Caco-2 (cell line): ENCODE results near the gene DCPS. TPM values are rescaled to one million over a fixed set of nuclear protein-coding genes. Genes with fewer than 3 reads are reported as not detected.

Experiments
- BruUV-seq: library from RNA; stranded (reverse); fragments of 400-500 nt; replicated peaks from 2 replicates; lab custom pipeline; 2021; lab: Mats Ljungman, UMichigan
- CTCF ChIA-PET: fragments of 300-600 bp; sonication (Branson Sonifier 250); formaldehyde crosslinking; loops from one replicate; lab custom pipeline; 2022; ENCODE audit warnings: antibody characterized with exemption; lab: Charles Lee
- POLR2A ChIA-PET: fragments of 300-600 bp; sonication (Branson Sonifier 250); formaldehyde crosslinking; loops from one replicate; lab custom pipeline; 2022; ENCODE audit warnings: antibody characterized with exemption; lab: Charles Lee
- DNase-seq, 2 experiments: peaks; one replicate each; pipeline versions ENCODE4 v3.0.0 to v3.0.0-alpha.2; 2020 to 2022
- H3K27me3 ChIP-seq: replicated peaks from 2 replicates; pipeline ENCODE4 v1.6.0; 2011; ENCODE audit warnings: low read length; ENCODE audit not compliant: control insufficient read depth, insufficient read depth
- H3K36me3 ChIP-seq: 2 replicates; pipeline ENCODE4 v1.5.1; 2011; ENCODE audit warnings: low read length; ENCODE audit not compliant: control insufficient read depth, insufficient read depth
- H3K4me1 ChIP-seq: fragments of 250-450 bp; sonication (Bioruptor Pico); 2 replicates; pipeline ENCODE4 v1.5.1; 2020; ENCODE audit warnings: mild to moderate bottlenecking
- H3K4me3 ChIP-seq: 2 replicates; pipeline ENCODE4 v1.5.1; 2011; ENCODE audit warnings: low read depth, mild to moderate bottlenecking, control low read depth, low read length
- H3K9me3 ChIP-seq: fragments of 250-450 bp; sonication (Bioruptor Pico); 2 replicates; pipeline ENCODE4 v1.5.1; 2020; ENCODE audit warnings: mild to moderate bottlenecking, moderate library complexity
- H3K27ac Mint-ChIP-seq: one replicate; pipeline ENCODE4 v1.8.0; 2022; ENCODE audit warnings: mixed read lengths; ENCODE audit not compliant: unreplicated experiment
- H3K27me3 Mint-ChIP-seq: one replicate; pipeline ENCODE4 v1.8.0; 2022; ENCODE audit warnings: mixed read lengths; ENCODE audit not compliant: insufficient read depth, unreplicated experiment
- H3K36me3 Mint-ChIP-seq: one replicate; pipeline ENCODE4 v1.8.0; 2022; ENCODE audit warnings: mild to moderate bottlenecking, mixed read lengths; ENCODE audit not compliant: insufficient read depth, unreplicated experiment
- H3K4me1 Mint-ChIP-seq: one replicate; pipeline ENCODE4 v1.8.0; 2022; ENCODE audit warnings: low read depth, mixed read lengths; ENCODE audit not compliant: unreplicated experiment
- H3K4me3 Mint-ChIP-seq: one replicate; pipeline ENCODE4 v1.8.0; 2022; ENCODE audit warnings: mild to moderate bottlenecking, moderate library complexity, mixed read lengths; ENCODE audit not compliant: unreplicated experiment
- H3K9me3 Mint-ChIP-seq: one replicate; pipeline ENCODE4 v1.8.0; 2022; ENCODE audit warnings: mixed read lengths; ENCODE audit not compliant: unreplicated experiment
- intact Hi-C: fragments of 100-400 bp; cut with micrococcal nuclease; formaldehyde crosslinking; loops from one replicate; pipeline ENCODE4 v1.10.0; 2022; ENCODE audit not compliant: unreplicated experiment
- total RNA-seq: library from RNA; stranded (reverse); gene quantifications from 2 replicates; pipeline ENCODE4 v1.2.3, GENCODE V29; 2022
- TF ChIP-seq, protein P1 (sequence below), 2 experiments: fragments of 200-600 bp in 1 of 2; IDR thresholded peaks; 1 replicate in 1 of 2; 2 replicates in 1 of 2; pipeline versions ENCODE4 v1.5.1 to v1.8.0; 2011 to 2022; ENCODE audit warnings: antibody characterized with exemption in 1 of 2, control low read depth in 1 of 2, inconsistent platforms in 1 of 2, low read depth in 1 of 2, low read length in 1 of 2, mild to moderate bottlenecking in 1 of 2, moderate library complexity in 1 of 2; ENCODE audit not compliant: insufficient read depth in 1 of 2, severe bottlenecking in 1 of 2, unreplicated experiment in 1 of 2

Gene DCPS
- total RNA-seq, 1 experiment from 2014 or later, result 40.4 TPM

DNA sequence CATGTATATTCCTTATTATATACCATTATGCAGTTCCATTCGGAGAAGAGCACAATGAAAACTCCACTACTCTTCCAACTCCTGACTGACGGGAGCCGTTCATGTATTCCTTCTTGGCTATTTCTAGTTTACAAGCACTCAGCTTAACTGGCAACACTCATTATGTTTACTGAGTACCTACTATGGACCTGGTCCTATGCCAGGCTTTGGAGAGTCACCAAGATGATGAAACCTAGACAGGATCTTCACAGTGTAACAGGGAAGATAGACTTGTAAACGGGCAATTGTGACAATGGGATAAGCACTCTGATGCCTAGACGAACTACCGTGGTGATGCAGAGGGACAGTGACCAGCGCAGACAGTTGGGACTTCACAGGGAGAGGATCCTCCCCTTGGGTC is 29.3 kb downstream of the DCPS start:
- H3K36me3 ChIP-seq, result peaks cover 1% of the 10 kb centered on the region; the same call in 1 of the 2 replicates
- H3K4me1 ChIP-seq, result peaks cover 17% of the 10 kb centered on the region; the same call in 1 of the 2 replicates
- ChIA-PET CTCF (interaction anchor here (1.2 kb wide), 1 partner anchor 22 kb away, joined by 3 read pairs; no protein-coding TSS in a partner anchor), POLR2A (interaction anchor here (0.6 to 0.7 kb wide), 2 partner anchors 16 to 131 kb away, joined by 3 read pairs; no protein-coding TSS in a partner anchor)
- no peak overlapping the region for H3K4me3 Mint-ChIP-seq
- no peak overlapping the region for H3K4me3 ChIP-seq
- intact Hi-C loops, result no loop called here
- no peaks in the 10 kb centered on the region for H3K27me3 Mint-ChIP-seq
- peaks cover 11% of the 10 kb centered on the region for H3K4me1 Mint-ChIP-seq
- TF ChIP-seq, protein P1, sequence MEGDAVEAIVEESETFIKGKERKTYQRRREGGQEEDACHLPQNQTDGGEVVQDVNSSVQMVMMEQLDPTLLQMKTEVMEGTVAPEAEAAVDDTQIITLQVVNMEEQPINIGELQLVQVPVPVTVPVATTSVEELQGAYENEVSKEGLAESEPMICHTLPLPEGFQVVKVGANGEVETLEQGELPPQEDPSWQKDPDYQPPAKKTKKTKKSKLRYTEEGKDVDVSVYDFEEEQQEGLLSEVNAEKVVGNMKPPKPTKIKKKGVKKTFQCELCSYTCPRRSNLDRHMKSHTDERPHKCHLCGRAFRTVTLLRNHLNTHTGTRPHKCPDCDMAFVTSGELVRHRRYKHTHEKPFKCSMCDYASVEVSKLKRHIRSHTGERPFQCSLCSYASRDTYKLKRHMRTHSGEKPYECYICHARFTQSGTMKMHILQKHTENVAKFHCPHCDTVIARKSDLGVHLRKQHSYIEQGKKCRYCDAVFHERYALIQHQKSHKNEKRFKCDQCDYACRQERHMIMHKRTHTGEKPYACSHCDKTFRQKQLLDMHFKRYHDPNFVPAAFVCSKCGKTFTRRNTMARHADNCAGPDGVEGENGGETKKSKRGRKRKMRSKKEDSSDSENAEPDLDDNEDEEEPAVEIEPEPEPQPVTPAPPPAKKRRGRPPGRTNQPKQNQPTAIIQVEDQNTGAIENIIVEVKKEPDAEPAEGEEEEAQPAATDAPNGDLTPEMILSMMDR (IDR thresholded peaks at IDR 0.05; ENCODE audit: insufficient read depth in 1 of 2, low read depth in 1 of 2, low read length in 1 of 2, severe bottlenecking in 1 of 2, unreplicated experiment in 1 of 2), result no peak
- no peaks in the 10 kb centered on the region for H3K9me3 ChIP-seq
- no peak overlapping the region for H3K27ac Mint-ChIP-seq
- H3K9me3 Mint-ChIP-seq, result no peaks in the 10 kb centered on the region
- no peak for DNase-seq
- no TSS peak for BruUV-seq
- H3K27me3 ChIP-seq, result no peaks in the 10 kb centered on the region
- peaks cover 5% of the 10 kb centered on the region for H3K36me3 Mint-ChIP-seq

DNA sequence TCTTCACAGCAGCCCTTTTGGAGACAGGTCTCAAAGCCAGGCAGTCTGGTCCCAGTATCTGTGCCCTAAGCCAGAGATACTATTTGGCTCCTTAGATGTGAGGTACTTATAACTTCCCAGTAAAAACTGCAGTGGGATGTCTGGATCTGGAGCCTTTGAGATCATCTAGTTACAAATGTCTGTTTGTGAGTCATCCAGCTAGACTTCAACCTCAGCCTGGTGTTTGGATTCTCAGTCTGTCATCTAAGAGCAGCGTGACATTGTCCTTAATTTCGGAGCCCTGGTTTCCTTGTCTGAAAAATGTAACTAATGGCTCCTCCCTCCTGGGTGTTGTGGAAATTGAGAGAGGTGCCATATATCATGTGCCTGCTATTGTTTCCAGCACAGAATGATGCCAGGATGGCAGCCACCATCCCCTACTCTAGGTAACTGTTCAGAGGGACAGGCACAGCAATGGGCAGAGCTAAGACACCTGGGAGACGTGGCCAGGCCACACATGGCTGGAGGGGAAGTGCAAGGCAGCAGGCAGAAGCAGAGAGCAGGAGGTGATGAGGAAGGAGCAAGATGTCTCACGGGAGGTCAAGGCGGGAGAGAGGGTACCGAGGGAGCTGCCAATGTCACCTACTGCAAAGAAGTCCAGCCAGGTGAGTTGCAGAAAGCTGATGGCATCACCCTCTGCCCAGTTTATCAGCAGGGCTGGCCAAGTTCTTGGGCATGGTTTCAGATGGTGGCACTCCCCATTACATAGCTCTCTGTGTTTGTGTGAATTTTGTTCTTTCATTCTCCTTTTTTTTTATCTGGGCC is 31.0 kb downstream of the DCPS start:
- TF ChIP-seq, protein P1 (IDR thresholded peaks at IDR 0.05; ENCODE audit: insufficient read depth in 1 of 2, low read depth in 1 of 2, low read length in 1 of 2, severe bottlenecking in 1 of 2, unreplicated experiment in 1 of 2), result no peak
- H3K27me3 ChIP-seq, result no peaks in the 10 kb centered on the region
- intact Hi-C loops, result no loop called here
- Mint-ChIP-seq H3K27me3 (no peaks in the 10 kb centered on the region), H3K4me3 (no peak overlapping the region), H3K4me1 (peaks cover 11% of the 10 kb centered on the region), H3K27ac (no peak overlapping the region), H3K36me3 (peaks cover 10% of the 10 kb centered on the region), H3K9me3 (no peaks in the 10 kb centered on the region)
- H3K9me3 ChIP-seq, result no peaks in the 10 kb centered on the region
- no TSS peak for BruUV-seq
- H3K36me3 ChIP-seq, result peaks cover 1% of the 10 kb centered on the region; the same call in 1 of the 2 replicates
- DNase-seq, result no peak
- peaks cover 17% of the 10 kb centered on the region; the same call in 1 of the 2 replicates for H3K4me1 ChIP-seq
- H3K4me3 ChIP-seq, result no peak overlapping the region
- POLR2A ChIA-PET, result no interaction called here
- CTCF ChIA-PET, result no interaction called here

DNA sequence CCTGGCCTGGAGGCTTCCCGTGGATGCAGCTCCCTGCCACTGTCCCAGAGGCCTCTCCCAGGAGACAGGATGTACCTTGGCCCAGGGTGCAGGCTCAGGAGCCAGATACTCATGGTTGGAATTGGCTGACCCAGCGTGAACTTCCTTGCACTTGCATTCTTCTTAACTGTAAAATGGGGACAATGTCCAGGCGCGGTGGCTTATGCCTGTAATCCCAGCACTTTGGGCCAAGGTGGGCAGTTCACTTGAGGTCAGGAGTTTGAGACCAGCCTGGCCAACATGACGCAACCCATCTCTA is 31.6 kb downstream of the DCPS start:
- H3K9me3 ChIP-seq, result no peaks in the 10 kb centered on the region
- H3K9me3 Mint-ChIP-seq, result no peaks in the 10 kb centered on the region
- TF ChIP-seq, protein P1 (IDR thresholded peaks at IDR 0.05; ENCODE audit: insufficient read depth in 1 of 2, low read depth in 1 of 2, low read length in 1 of 2, severe bottlenecking in 1 of 2, unreplicated experiment in 1 of 2), result no peak
- peaks cover 10% of the 10 kb centered on the region for H3K36me3 Mint-ChIP-seq
- H3K4me3 Mint-ChIP-seq, result no peak overlapping the region
- H3K4me1 Mint-ChIP-seq, result peaks cover 11% of the 10 kb centered on the region
- peaks cover 17% of the 10 kb centered on the region; the same call in 1 of the 2 replicates for H3K4me1 ChIP-seq
- BruUV-seq, result no TSS peak
- H3K27ac Mint-ChIP-seq, result no peak overlapping the region
- ChIA-PET POLR2A (no interaction called here), CTCF (no interaction called here)
- no peaks in the 10 kb centered on the region for H3K27me3 Mint-ChIP-seq
- intact Hi-C loops, result no loop called here
- H3K4me3 ChIP-seq, result no peak overlapping the region
- DNase-seq, result no peak
- H3K36me3 ChIP-seq, result peaks cover 1% of the 10 kb centered on the region; the same call in 1 of the 2 replicates
- no peaks in the 10 kb centered on the region for H3K27me3 ChIP-seq
